ENCODE data around the gene BMPR1B. TPM values are rescaled to one million over a fixed set of nuclear protein-coding genes. Genes with fewer than 3 reads are reported as not detected.

The BMPR1B gene
- total RNA-seq, 2 donors from 2014 or later, result 12.9 to 19.5 TPM

DNA sequence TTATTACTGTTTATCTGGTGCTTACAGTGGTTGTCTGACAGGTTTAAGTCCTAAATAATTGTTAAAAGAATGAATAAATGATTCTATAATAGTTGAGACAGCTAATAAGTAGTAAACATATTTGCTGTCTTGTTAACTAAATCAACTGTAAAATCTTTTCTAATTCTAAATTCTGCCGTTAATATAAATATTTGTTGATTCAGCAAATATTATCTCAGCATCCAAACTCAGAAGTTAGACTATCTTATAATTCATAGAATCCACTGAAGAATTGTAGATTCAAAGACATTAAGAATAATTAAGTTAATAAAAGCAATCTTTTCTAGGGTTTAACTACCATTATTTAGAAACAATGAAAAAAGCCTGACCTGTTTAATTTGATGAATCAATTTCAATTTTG is 256.3 kb downstream of the BMPR1B start:
- no peaks in the 10 kb centered on the region for H3K9me3 ChIP-seq
- ATAC-seq (ENCODE audit: insufficient number of reproducible peaks, low FRiP score, low read depth), result no peak
- no peaks in the 10 kb centered on the region for H3K36me3 ChIP-seq
- no peaks in the 10 kb centered on the region for H3K27me3 ChIP-seq (replicated peaks; ENCODE audit: insufficient read depth)
- no peak for DNase-seq (ENCODE audit: low spot score)
- H3K4me1 ChIP-seq (ENCODE audit: control insufficient read depth in 1 of 2, low read depth in 2 of 2), result peaks cover 8 to 16% of the 10 kb centered on the region in 2 donors
- no peak overlapping the region for H3K27ac ChIP-seq
- TF ChIP-seq, protein P1, sequence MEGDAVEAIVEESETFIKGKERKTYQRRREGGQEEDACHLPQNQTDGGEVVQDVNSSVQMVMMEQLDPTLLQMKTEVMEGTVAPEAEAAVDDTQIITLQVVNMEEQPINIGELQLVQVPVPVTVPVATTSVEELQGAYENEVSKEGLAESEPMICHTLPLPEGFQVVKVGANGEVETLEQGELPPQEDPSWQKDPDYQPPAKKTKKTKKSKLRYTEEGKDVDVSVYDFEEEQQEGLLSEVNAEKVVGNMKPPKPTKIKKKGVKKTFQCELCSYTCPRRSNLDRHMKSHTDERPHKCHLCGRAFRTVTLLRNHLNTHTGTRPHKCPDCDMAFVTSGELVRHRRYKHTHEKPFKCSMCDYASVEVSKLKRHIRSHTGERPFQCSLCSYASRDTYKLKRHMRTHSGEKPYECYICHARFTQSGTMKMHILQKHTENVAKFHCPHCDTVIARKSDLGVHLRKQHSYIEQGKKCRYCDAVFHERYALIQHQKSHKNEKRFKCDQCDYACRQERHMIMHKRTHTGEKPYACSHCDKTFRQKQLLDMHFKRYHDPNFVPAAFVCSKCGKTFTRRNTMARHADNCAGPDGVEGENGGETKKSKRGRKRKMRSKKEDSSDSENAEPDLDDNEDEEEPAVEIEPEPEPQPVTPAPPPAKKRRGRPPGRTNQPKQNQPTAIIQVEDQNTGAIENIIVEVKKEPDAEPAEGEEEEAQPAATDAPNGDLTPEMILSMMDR (IDR thresholded peaks at IDR 0.05), result no peak
- H3K4me3 ChIP-seq, result no peak overlapping the region

DNA sequence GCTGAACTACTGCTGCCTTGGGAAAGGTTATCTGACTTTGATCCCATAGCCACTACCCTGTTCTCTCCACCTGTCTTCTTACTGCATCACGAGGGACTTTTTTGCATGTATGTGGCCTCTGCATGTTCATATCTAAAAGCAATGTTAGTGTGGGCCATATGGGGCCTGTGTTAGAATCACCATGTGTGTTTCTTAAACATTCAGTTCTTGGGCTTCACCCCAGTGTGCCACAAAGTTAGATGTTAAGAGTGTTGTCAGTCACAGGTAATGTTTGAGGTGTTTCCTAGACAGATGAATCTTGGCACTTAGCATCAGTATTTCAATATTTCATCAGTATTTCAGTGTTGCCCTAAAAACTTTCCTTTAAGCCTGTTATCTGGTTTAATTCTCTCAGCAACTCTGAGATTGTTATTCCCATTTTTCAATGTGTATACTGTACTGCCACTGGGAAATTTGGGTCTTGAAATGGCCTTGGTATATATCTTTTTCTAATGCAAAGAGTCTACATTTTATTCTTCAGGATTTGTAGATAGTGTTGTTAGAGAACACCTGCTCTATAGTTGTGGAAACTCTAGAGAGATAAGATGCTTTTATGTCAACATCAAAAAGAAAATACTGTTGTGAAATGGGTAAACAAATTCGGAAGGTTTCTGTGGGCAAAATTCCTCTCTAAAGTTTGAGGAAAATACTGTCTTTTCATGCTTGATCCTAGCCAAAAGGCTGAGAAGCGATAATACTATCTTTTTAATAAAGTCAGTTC is 259.7 kb downstream of the BMPR1B start:
- Histone ChIP-seq H3K27me3 (replicated peaks; ENCODE audit: insufficient read depth) (no peaks in the 10 kb centered on the region), H3K27ac (no peak overlapping the region), H3K4me1 (ENCODE audit: control insufficient read depth in 1 of 2, low read depth in 2 of 2) (peaks cover 14 to 23% of the 10 kb centered on the region in 2 donors), H3K9me3 (no peaks in the 10 kb centered on the region), H3K36me3 (no peaks in the 10 kb centered on the region), H3K4me3 (no peak overlapping the region)
- TF ChIP-seq, protein P1 (IDR thresholded peaks at IDR 0.05), result no peak
- no peak for ATAC-seq (ENCODE audit: insufficient number of reproducible peaks, low FRiP score, low read depth)
- DNase-seq (ENCODE audit: low spot score), result no peak

DNA sequence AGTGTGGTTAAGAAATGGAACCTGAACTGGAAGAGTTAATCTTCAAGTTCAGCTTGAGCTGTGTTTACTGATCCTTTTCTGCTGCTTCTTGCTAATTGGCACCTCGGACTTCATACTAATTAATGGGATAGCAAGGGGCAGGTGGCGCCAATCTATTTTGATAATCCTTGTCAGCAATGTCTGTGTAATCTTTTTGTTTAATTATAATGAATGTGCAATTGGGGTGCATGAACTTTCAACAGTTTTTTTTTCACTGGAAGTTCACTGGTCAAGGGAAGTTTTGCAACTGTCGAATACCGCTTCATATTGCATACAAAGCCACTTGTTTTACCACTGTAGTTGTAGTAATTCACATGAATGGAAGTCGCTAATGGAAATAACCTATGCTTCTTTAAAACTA is 261.0 kb downstream of the BMPR1B start:
- ATAC-seq (ENCODE audit: insufficient number of reproducible peaks, low FRiP score, low read depth) (no peak), DNase-seq (ENCODE audit: low spot score) (no peak)
- Histone ChIP-seq H3K27me3 (replicated peaks; ENCODE audit: insufficient read depth) (no peaks in the 10 kb centered on the region), H3K4me3 (peak overlapping the region; percentile 24), H3K27ac (no peak overlapping the region), H3K9me3 (no peaks in the 10 kb centered on the region), H3K4me1 (ENCODE audit: control insufficient read depth in 1 of 2, low read depth in 2 of 2) (peaks cover 14 to 23% of the 10 kb centered on the region in 2 donors), H3K36me3 (no peaks in the 10 kb centered on the region)
- TF ChIP-seq, protein P1 (IDR thresholded peaks at IDR 0.05), result no peak

DNA sequence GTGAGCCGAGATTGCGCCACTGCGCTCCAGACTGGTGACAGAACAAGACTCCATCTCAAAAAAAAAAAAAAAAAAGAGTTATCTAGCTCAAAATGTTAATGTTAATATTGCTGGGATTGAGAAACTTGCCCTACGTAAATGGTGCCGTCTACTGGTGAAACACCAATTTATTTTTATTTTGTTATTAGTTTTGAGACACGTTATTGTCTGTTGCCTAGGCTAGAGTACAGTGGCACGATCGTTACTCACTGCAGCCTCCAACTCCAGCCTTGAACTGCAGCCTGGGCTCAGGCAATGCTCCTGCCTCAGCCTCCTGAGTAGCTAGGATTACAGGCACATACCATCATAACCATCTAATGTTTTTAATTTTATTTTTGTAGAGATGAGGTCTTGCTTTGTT is 262.8 kb downstream of the BMPR1B start:
- no peak for ATAC-seq (ENCODE audit: insufficient number of reproducible peaks, low FRiP score, low read depth)
- no peaks in the 10 kb centered on the region for H3K36me3 ChIP-seq
- H3K27me3 ChIP-seq (replicated peaks; ENCODE audit: insufficient read depth), result no peaks in the 10 kb centered on the region
- H3K4me1 ChIP-seq (ENCODE audit: control insufficient read depth in 1 of 2, low read depth in 2 of 2), result peaks cover 14 to 23% of the 10 kb centered on the region in 2 donors
- no peak overlapping the region for H3K4me3 ChIP-seq
- H3K27ac ChIP-seq, result no peak overlapping the region
- no peaks in the 10 kb centered on the region for H3K9me3 ChIP-seq
- no peak for DNase-seq (ENCODE audit: low spot score)
- TF ChIP-seq, protein P1 (IDR thresholded peaks at IDR 0.05), result no peak

DNA sequence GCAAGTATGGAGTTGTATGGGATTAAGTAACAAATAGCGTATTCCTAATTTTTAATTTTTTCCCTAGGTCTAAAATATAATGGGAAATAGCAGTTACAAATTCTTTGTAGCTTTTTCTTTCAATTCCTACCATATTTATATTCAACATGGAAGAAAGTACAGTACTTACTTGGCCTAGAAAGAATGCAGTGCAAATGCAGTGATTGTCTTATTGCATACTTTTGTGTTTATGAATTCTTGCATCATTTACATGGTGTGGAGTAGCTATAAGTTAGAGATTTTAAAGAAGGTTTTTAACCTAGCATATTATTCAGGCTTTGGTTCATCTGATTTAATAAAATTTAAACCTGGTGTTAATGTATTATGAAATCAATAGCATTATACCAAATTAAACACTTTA is 263.3 kb downstream of the BMPR1B start:
- TF ChIP-seq, protein P1 (IDR thresholded peaks at IDR 0.05), result no peak
- H3K36me3 ChIP-seq, result no peaks in the 10 kb centered on the region
- H3K4me3 ChIP-seq, result no peak overlapping the region
- H3K27me3 ChIP-seq (replicated peaks; ENCODE audit: insufficient read depth), result no peaks in the 10 kb centered on the region
- H3K9me3 ChIP-seq, result no peaks in the 10 kb centered on the region
- DNase-seq (ENCODE audit: low spot score), result no peak
- no peak overlapping the region for H3K27ac ChIP-seq
- ATAC-seq (ENCODE audit: insufficient number of reproducible peaks, low FRiP score, low read depth), result no peak
- peaks cover 14 to 23% of the 10 kb centered on the region in 2 donors for H3K4me1 ChIP-seq (ENCODE audit: control insufficient read depth in 1 of 2, low read depth in 2 of 2)
